ENCODE measurements around the gene USP7.

GRCh38 chr16:8893976-8894690 is 69.6 kb downstream of the USP7 start:
- TF ChIP-seq CTCF (IDR thresholded peaks at IDR 0.05; ENCODE audit: insufficient read depth, low read depth, low read length) = no peak
- TF ChIP-seq EZH2 (IDR thresholded peaks at IDR 0.05; ENCODE audit: insufficient read depth, low read length) = no peak

All from astrocyte (in vitro differentiated cells and primary cell).